Osteocyte (in vitro differentiated cells): ENCODE data around the gene TRIM41. TPM values are rescaled to one million over a fixed set of nuclear protein-coding genes. Genes with fewer than 3 reads are reported as not detected.
"Not testable (repeated sequence)": the region's sequence is repeated elsewhere in the genome, so short reads cannot be mapped to it uniquely, and the experiment has no call there.

Experiments
- DNase-seq: peaks from one replicate; pipeline ENCODE4 v3.0.0; 2021; ENCODE audit warnings: mixed read lengths; ENCODE audit not compliant: unreplicated experiment; ENCODE audit errors: extremely low spot score
- H3K27ac Mint-ChIP-seq: one replicate; pipeline ENCODE4 v1.8.0; 2021; ENCODE audit warnings: mild to moderate bottlenecking, mixed read lengths; ENCODE audit not compliant: unreplicated experiment
- H3K27me3 Mint-ChIP-seq: one replicate; pipeline ENCODE4 v1.8.0; 2021; ENCODE audit warnings: mixed read lengths; ENCODE audit not compliant: unreplicated experiment
- H3K36me3 Mint-ChIP-seq: one replicate; pipeline ENCODE4 v1.8.0; 2021; ENCODE audit warnings: mixed read lengths; ENCODE audit not compliant: unreplicated experiment
- H3K4me1 Mint-ChIP-seq: one replicate; pipeline ENCODE4 v1.8.0; 2021; ENCODE audit warnings: mixed read lengths; ENCODE audit not compliant: unreplicated experiment
- H3K4me3 Mint-ChIP-seq: one replicate; pipeline ENCODE4 v1.8.0; 2021; ENCODE audit warnings: mild to moderate bottlenecking, moderate library complexity, mixed read lengths; ENCODE audit not compliant: unreplicated experiment
- H3K9me3 Mint-ChIP-seq: one replicate; pipeline ENCODE4 v1.8.0; 2021; ENCODE audit warnings: mixed read lengths; ENCODE audit not compliant: unreplicated experiment
- CTCF ChIP-seq: fragments of 200-600 bp; sonication (generic); IDR thresholded peaks from 2 replicates; pipeline ENCODE4 v1.5.0; 2021; ENCODE audit warnings: antibody characterized with exemption, mild to moderate bottlenecking, moderate library complexity
- total RNA-seq: library from RNA; stranded (reverse); gene quantifications from 2 replicates; pipeline ENCODE4 v1.2.1, GENCODE V29; 2021

TRIM41 gene
- total RNA-seq, 1 donor from 2014 or later, result 27.1 TPM

- DNase-seq, result no peak
- H3K27me3 Mint-ChIP-seq, result no peaks in the 10 kb centered on the region
- H3K36me3 Mint-ChIP-seq, result no peaks in the 10 kb centered on the region
- peak overlapping the region; percentile 93 for H3K27ac Mint-ChIP-seq
- H3K9me3 Mint-ChIP-seq, result no peaks in the 10 kb centered on the region
- H3K4me1 Mint-ChIP-seq, result peaks cover 24% of the 10 kb centered on the region
- peak overlapping the region; percentile 87 for H3K4me3 Mint-ChIP-seq
- no peak for TF ChIP-seq CTCF
These were observed 15.2 kb upstream of the TRIM41 start for GRCh38 chr5:181207960-181208253.

- not testable (repeated sequence) for H3K27ac Mint-ChIP-seq, H3K4me3 Mint-ChIP-seq, DNase-seq, H3K9me3 Mint-ChIP-seq, H3K27me3 Mint-ChIP-seq, H3K36me3 Mint-ChIP-seq
- peaks cover 23% of the 10 kb centered on the region for H3K4me1 Mint-ChIP-seq
These were observed 14.1 kb upstream of the TRIM41 start for GRCh38 chr5:181209006-181209405.

- peaks cover 20% of the 10 kb centered on the region for H3K4me1 Mint-ChIP-seq
- not testable (repeated sequence) for H3K4me3 Mint-ChIP-seq, H3K27me3 Mint-ChIP-seq
These were observed 12.9 kb upstream of the TRIM41 start for GRCh38 chr5:181210148-181210547.

DNA sequence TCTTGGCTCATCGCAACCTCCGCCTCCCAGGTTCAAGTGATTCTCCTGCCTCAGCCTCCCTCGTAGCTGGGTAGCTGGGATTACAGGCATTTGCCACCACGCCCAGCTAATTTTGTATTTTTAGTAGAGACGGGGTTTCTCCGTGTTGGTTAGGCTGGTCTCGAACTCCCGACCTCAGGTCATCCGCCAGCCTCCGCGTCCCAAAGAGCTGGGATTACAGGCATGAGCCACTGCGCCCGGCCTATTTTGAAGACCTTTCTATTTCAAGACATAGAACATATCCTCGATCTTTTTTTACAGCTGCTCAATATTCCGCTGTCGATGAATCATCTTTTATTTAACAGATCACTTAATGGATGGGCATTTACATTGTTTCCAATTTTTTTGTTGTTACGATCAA, 12.4 kb upstream of the TRIM41 start:
- DNase-seq, H3K9me3 Mint-ChIP-seq, H3K27ac Mint-ChIP-seq, H3K36me3 Mint-ChIP-seq, H3K27me3 Mint-ChIP-seq, H3K4me3 Mint-ChIP-seq: not testable (repeated sequence)
- H3K4me1 Mint-ChIP-seq, result peaks cover 18% of the 10 kb centered on the region

More at GRCh38 chr5:181210148-181210547, 12.9 kb upstream of the TRIM41 start:
- not testable (repeated sequence) for DNase-seq, H3K9me3 Mint-ChIP-seq, H3K27ac Mint-ChIP-seq, H3K36me3 Mint-ChIP-seq

GRCh38 chr5:181211208-181211607, 11.9 kb upstream of the TRIM41 start:
- no peaks in the 10 kb centered on the region for H3K36me3 Mint-ChIP-seq
- H3K4me1 Mint-ChIP-seq, result peaks cover 14% of the 10 kb centered on the region
- no peak overlapping the region for H3K27ac Mint-ChIP-seq
- peaks cover 3% of the 10 kb centered on the region for H3K27me3 Mint-ChIP-seq
- no peak overlapping the region for H3K4me3 Mint-ChIP-seq
- no peak for TF ChIP-seq CTCF
- no peaks in the 10 kb centered on the region for H3K9me3 Mint-ChIP-seq
- no peak for DNase-seq

- Mint-ChIP-seq H3K36me3 (no peaks in the 10 kb centered on the region), H3K4me3 (no peak overlapping the region), H3K27me3 (peaks cover 3% of the 10 kb centered on the region), H3K9me3 (no peaks in the 10 kb centered on the region), H3K27ac (no peak overlapping the region), H3K4me1 (peaks cover 11% of the 10 kb centered on the region)
- TF ChIP-seq CTCF, result no peak
- DNase-seq, result no peak
These were observed 11.0 kb upstream of the TRIM41 start for GRCh38 chr5:181212080-181212479.

GRCh38 chr5:181212934-181213333, 10.1 kb upstream of the TRIM41 start:
- TF ChIP-seq CTCF, result no peak
- H3K36me3 Mint-ChIP-seq, result no peaks in the 10 kb centered on the region
- H3K27me3 Mint-ChIP-seq, result peaks cover 3% of the 10 kb centered on the region
- H3K4me1 Mint-ChIP-seq, result peaks cover 18% of the 10 kb centered on the region
- H3K4me3 Mint-ChIP-seq, result no peak overlapping the region
- DNase-seq, result no peak
- no peak overlapping the region for H3K27ac Mint-ChIP-seq
- no peaks in the 10 kb centered on the region for H3K9me3 Mint-ChIP-seq

DNA sequence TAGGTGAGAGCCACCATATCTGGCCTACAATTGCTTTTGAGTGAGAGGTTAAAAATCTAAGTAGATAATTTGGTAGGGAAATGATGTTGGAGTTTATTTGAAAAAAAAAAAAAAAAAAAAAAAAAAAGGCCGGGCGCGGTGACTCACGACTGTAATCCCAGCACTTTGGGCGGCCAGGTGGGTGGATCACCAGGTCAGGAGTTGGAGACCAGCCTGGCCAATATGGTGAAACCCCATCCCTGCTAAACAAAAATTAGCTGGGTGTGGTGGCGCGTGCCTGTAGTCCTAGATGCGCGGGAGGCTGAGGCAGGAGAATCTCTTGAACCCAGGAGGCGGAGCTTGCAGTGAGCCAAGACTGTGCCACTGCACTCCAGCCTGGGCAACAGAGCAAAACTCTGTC, 8.8 kb upstream of the TRIM41 start:
- DNase-seq, H3K27ac Mint-ChIP-seq, H3K9me3 Mint-ChIP-seq, H3K4me3 Mint-ChIP-seq, H3K36me3 Mint-ChIP-seq, H3K27me3 Mint-ChIP-seq: not testable (repeated sequence)
- H3K4me1 Mint-ChIP-seq, result peaks cover 20% of the 10 kb centered on the region
